Memory B cell (primary cell): Measurements from ENCODE around the gene GNG12.

Experiments used
- ATAC-seq: fragments of 150-1000 bp; cut with Tn5 transposase; 2 replicates; pipeline ENCODE4 v1.10.0; 2021; ENCODE audit warnings: low read depth, mild to moderate bottlenecking, moderate library complexity
- DNase-seq, 2 donors: peaks; one replicate each; pipeline ENCODE4 v3.0.0; 2022; ENCODE audit warnings: low spot score in 2 of 2
- H3K27ac Mint-ChIP-seq: one replicate; pipeline ENCODE4 v1.8.0; 2022; ENCODE audit warnings: mild to moderate bottlenecking, moderate library complexity, mixed read lengths
- H3K27me3 Mint-ChIP-seq: one replicate; pipeline ENCODE4 v1.8.0; 2022; ENCODE audit warnings: mixed read lengths
- H3K36me3 Mint-ChIP-seq: one replicate; pipeline ENCODE4 v1.8.0; 2022; ENCODE audit warnings: mild to moderate bottlenecking, mixed read lengths
- H3K4me1 Mint-ChIP-seq: one replicate; pipeline ENCODE4 v1.8.0; 2022; ENCODE audit warnings: mixed read lengths
- H3K4me3 Mint-ChIP-seq: one replicate; pipeline ENCODE4 v1.8.0; 2022; ENCODE audit warnings: mild to moderate bottlenecking, moderate library complexity, mixed read lengths
- H3K9me3 Mint-ChIP-seq: one replicate; pipeline ENCODE4 v1.8.0; 2022; ENCODE audit warnings: mixed read lengths

Gene GNG12

DNA sequence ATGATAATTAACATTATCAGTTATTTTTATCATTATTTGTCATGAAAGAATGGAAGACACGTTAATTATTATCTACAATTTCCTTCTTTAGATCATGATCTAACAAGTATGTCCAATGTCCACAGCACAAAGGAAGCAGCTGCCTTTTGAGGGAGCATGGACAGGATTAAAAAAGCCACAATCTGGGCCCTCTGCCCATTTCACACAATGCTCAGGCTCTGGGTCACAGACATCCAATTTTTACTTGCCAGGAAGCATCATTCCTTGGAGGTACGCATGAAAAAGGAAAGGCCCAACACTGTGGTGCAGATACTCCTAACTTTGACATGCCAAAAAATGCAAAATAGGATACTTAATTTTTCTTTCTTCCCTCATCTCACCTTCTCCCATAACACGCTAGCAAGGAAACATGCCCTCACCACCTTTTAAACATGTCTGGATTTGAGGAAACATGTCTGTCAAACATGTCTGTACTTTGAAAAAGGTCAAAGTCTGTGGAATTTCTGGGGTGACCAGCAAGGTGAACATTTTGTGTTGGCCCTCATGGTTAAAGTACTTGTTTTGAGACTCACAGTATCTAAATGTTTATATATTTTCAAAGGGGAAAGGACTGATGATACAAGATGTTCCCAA is 108.2 kb downstream of the GNG12 start:
- Mint-ChIP-seq H3K36me3 (no peaks in the 10 kb centered on the region), H3K4me3 (no peak overlapping the region), H3K27ac (no peak overlapping the region), H3K9me3 (no peaks in the 10 kb centered on the region), H3K27me3 (no peaks in the 10 kb centered on the region), H3K4me1 (no peaks in the 10 kb centered on the region)
- DNase-seq, result no peak
- no peak for ATAC-seq

GRCh38 chr1:67723620-67724019 is 109.6 kb downstream of the GNG12 start:
- no peaks in the 10 kb centered on the region for H3K27me3 Mint-ChIP-seq
- H3K4me3 Mint-ChIP-seq, result no peak overlapping the region
- no peak overlapping the region for H3K27ac Mint-ChIP-seq
- no peaks in the 10 kb centered on the region for H3K9me3 Mint-ChIP-seq
- ATAC-seq (no peak), DNase-seq (no peak)
- H3K36me3 Mint-ChIP-seq, result no peaks in the 10 kb centered on the region
- H3K4me1 Mint-ChIP-seq, result no peaks in the 10 kb centered on the region

DNA sequence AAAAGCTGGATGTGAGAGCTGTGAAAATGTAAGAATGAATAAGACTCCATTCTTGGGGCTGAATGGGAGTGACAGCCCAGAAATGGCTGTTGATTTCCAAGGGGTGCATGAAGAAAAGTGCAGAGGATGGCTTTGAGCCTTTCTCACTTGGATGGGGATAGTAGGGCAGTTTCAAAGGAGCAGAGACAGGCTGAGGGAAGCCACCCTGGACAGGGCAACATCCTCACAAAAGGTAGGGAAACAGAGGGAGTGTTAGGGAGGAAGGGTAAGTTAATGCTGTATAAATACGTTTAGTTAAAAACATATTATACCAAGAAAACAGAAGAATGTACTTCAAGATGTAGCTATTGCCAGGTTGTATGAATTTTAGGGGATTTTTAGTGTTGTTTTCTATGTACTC is 110.1 kb downstream of the GNG12 start:
- H3K4me3 Mint-ChIP-seq, result no peak overlapping the region
- no peaks in the 10 kb centered on the region for H3K36me3 Mint-ChIP-seq
- no peak overlapping the region for H3K27ac Mint-ChIP-seq
- no peak for ATAC-seq
- H3K9me3 Mint-ChIP-seq, result no peaks in the 10 kb centered on the region
- no peaks in the 10 kb centered on the region for H3K4me1 Mint-ChIP-seq
- no peak for DNase-seq
- no peaks in the 10 kb centered on the region for H3K27me3 Mint-ChIP-seq

GRCh38 chr1:67722292-67722944 is 110.8 kb downstream of the GNG12 start:
- Mint-ChIP-seq H3K4me3 (no peak overlapping the region), H3K9me3 (no peaks in the 10 kb centered on the region), H3K27me3 (no peaks in the 10 kb centered on the region), H3K27ac (no peak overlapping the region), H3K4me1 (no peaks in the 10 kb centered on the region), H3K36me3 (no peaks in the 10 kb centered on the region)
- DNase-seq (no peak), ATAC-seq (no peak)

GRCh38 chr1:67721650-67722291 is 111.5 kb downstream of the GNG12 start:
- no peak overlapping the region for H3K27ac Mint-ChIP-seq
- DNase-seq (no peak), ATAC-seq (no peak)
- no peaks in the 10 kb centered on the region for H3K27me3 Mint-ChIP-seq
- H3K4me3 Mint-ChIP-seq, result no peak overlapping the region
- H3K36me3 Mint-ChIP-seq, result no peaks in the 10 kb centered on the region
- no peaks in the 10 kb centered on the region for H3K9me3 Mint-ChIP-seq
- no peaks in the 10 kb centered on the region for H3K4me1 Mint-ChIP-seq

- Mint-ChIP-seq H3K36me3 (no peaks in the 10 kb centered on the region), H3K4me1 (no peaks in the 10 kb centered on the region), H3K9me3 (no peaks in the 10 kb centered on the region), H3K27ac (no peak overlapping the region), H3K27me3 (no peaks in the 10 kb centered on the region), H3K4me3 (no peak overlapping the region)
- DNase-seq, result no peak
- no peak for ATAC-seq
These were observed 112.2 kb downstream of the GNG12 start for GRCh38 chr1:67721112-67721511.

GRCh38 chr1:67719329-67720196 is 113.7 kb downstream of the GNG12 start:
- no peaks in the 10 kb centered on the region for H3K4me1 Mint-ChIP-seq
- DNase-seq (no peak), ATAC-seq (no peak)
- H3K36me3 Mint-ChIP-seq, result no peaks in the 10 kb centered on the region
- H3K4me3 Mint-ChIP-seq, result no peak overlapping the region
- H3K9me3 Mint-ChIP-seq, result no peaks in the 10 kb centered on the region
- no peak overlapping the region for H3K27ac Mint-ChIP-seq
- H3K27me3 Mint-ChIP-seq, result no peaks in the 10 kb centered on the region

DNA sequence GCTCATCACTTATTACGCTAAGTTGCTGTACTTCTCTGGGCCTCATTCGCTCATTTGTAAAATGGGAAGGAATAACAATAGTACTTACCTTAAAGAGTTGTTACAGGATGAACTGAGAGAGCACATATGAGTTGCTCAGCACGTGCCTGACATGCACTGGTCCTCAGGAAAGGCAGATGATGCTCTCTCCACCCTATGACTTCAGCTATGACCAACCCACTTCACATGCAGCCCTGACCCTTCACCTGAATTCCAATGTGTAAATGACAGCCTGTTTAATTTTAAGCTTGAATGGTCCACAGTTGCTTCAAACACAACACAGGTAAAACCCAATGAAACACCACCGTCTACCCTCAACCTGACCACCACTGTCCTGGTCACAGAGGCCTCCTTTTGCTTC is 115.4 kb downstream of the GNG12 start:
- H3K27ac Mint-ChIP-seq, result no peak overlapping the region
- H3K27me3 Mint-ChIP-seq, result no peaks in the 10 kb centered on the region
- ATAC-seq (no peak), DNase-seq (no peak)
- H3K36me3 Mint-ChIP-seq, result no peaks in the 10 kb centered on the region
- no peaks in the 10 kb centered on the region for H3K9me3 Mint-ChIP-seq
- H3K4me1 Mint-ChIP-seq, result no peaks in the 10 kb centered on the region
- H3K4me3 Mint-ChIP-seq, result no peak overlapping the region

DNA sequence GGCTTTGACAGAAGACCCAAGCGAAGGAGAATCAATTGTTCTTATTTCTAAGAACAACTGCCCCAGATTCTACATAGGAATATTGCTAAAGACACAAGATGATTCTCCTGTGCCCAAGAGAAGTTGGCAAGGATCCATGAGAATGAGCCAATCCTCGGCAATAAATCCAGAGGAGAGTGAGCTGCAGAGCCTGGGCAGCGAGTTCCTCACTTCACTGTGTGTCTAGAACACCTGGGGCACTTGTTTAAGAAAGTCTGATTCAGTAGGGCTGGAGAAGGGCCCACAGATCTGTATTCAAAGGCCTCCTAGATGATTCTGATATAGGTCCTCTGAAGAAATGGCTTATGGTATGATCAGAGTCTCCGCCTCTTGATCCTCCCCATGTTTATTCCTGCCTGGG is 116.5 kb downstream of the GNG12 start:
- DNase-seq, result no peak
- Mint-ChIP-seq H3K4me3 (no peak overlapping the region), H3K9me3 (no peaks in the 10 kb centered on the region), H3K36me3 (no peaks in the 10 kb centered on the region), H3K27ac (no peak overlapping the region), H3K4me1 (no peaks in the 10 kb centered on the region), H3K27me3 (no peaks in the 10 kb centered on the region)
- ATAC-seq, result no peak

DNA sequence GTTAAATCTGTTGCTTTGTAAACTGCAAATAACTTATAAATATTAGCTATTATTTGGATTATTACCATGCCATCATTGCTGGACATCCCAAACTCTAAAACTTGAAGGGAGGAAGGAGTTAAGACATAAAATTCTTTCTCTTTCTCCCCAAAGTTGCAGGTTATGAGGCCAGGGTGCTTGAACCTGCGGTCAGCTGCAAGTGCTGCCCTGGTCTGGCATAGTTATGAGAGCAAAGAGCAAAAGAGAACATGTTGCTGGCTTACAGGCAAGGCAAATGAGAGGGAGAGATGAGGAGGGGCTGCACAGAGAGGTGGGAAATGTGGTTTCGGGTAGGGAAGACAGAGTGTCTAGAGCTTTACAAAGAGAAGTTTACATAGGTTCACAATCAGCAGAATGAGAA is 117.4 kb downstream of the GNG12 start:
- Mint-ChIP-seq H3K36me3 (no peaks in the 10 kb centered on the region), H3K4me1 (peaks cover 2% of the 10 kb centered on the region), H3K27me3 (peaks cover 3% of the 10 kb centered on the region), H3K9me3 (no peaks in the 10 kb centered on the region), H3K27ac (no peak overlapping the region), H3K4me3 (no peak overlapping the region)
- ATAC-seq, result no peak
- no peak for DNase-seq

DNA sequence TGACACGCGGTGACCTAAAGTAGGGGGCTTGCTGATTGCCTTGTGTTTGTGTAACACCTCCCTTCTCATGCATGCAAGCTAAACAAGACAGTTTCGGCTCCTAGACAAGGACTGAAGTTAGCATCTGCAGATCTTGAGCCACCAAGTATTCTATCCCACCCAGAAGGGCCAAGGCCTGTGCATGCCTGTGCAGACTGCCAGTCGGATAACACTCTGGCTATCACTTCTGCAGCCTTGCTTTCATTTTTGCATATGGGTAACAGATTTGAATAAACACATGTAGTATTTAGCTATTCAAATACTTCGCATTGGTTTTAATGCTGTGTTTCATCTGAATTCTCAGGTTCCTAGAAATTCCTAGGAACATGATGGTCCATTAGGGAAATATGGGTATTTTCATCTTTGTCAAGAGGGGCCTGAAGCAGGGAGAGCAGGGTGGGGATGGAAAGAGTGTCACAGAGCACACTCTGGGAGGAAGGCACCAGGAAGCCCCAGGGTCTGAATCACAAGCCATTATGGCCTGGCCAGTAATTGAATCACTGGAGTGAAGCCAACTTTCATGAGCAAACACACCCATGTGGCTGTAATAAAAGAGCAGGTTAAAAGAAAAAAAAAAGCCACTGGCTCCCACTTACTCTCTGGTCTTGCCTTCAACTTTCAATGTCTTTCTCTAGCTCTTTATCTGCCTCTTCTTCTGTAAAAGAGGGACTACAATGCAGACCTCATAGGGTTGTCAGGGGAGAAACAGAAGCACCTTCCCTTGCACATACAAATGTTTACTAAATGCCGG is 120.0 kb downstream of the GNG12 start:
- no peak overlapping the region for H3K4me3 Mint-ChIP-seq
- ATAC-seq, result no peak
- H3K4me1 Mint-ChIP-seq, result peaks cover 2% of the 10 kb centered on the region
- H3K27me3 Mint-ChIP-seq, result peaks cover 3% of the 10 kb centered on the region
- H3K27ac Mint-ChIP-seq, result no peak overlapping the region
- DNase-seq, result no peak
- H3K36me3 Mint-ChIP-seq, result no peaks in the 10 kb centered on the region
- H3K9me3 Mint-ChIP-seq, result no peaks in the 10 kb centered on the region

DNA sequence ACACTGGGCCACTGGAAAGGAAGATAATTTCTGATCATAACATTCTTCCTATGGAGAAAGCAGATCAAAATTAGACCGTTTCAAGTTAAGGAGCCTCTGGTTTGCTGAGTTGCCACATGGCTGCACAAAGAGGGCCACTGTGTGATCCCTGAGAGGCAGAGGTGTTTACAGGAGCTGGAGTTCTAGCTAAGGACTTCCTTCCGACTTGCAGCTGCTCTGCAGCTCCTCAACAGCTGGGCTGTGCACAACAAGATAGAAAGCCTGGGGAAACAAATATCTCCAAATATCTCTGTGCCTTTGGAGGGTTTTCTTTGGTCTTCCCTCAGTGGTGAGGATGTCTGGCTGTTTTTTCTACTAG is 121.4 kb downstream of the GNG12 start:
- Mint-ChIP-seq H3K27ac (no peak overlapping the region), H3K4me1 (peaks cover 2% of the 10 kb centered on the region), H3K4me3 (no peak overlapping the region), H3K9me3 (no peaks in the 10 kb centered on the region), H3K27me3 (peaks cover 3% of the 10 kb centered on the region), H3K36me3 (no peaks in the 10 kb centered on the region)
- DNase-seq (no peak), ATAC-seq (no peak)

- ATAC-seq, result no peak
- Mint-ChIP-seq H3K36me3 (no peaks in the 10 kb centered on the region), H3K27me3 (peaks cover 3% of the 10 kb centered on the region), H3K4me1 (peaks cover 2% of the 10 kb centered on the region), H3K9me3 (no peaks in the 10 kb centered on the region), H3K4me3 (no peak overlapping the region), H3K27ac (no peak overlapping the region)
- no peak for DNase-seq
These were observed 122.0 kb downstream of the GNG12 start for GRCh38 chr1:67711158-67711854.
